Measurements from ENCODE around the gene TRIM2.
"Not testable (repeated sequence)": the region's sequence is repeated elsewhere in the genome, so short reads cannot be mapped to it uniquely, and the experiment has no call there.

TRIM2 gene

GRCh38 chr4:153191795-153192363, 12.4 kb upstream of the TRIM2 start:
- DNase-seq = no peak

- DNase-seq = no peak
Measured at GRCh38 chr4:153197301-153197700, 6.9 kb upstream of the TRIM2 start.

GRCh38 chr4:153198719-153199118, 5.5 kb upstream of the TRIM2 start:
- DNase-seq = no peak

GRCh38 chr4:153203746-153204145, 497 bp upstream of the TRIM2 start:
- not testable (repeated sequence) for DNase-seq

GRCh38 chr4:153204728-153205648, 745 bp downstream of the TRIM2 start:
- DNase-seq = peak; percentile 21 to 47

- peak in 1 of 2 donors; percentile 5 for DNase-seq
Measured at GRCh38 chr4:153205757-153206156, 1.5 kb downstream of the TRIM2 start.

- no peak for DNase-seq
Measured at GRCh38 chr4:153206534-153206933, 2.3 kb downstream of the TRIM2 start.

GRCh38 chr4:153207027-153207426, 2.8 kb downstream of the TRIM2 start:
- DNase-seq = no peak

GRCh38 chr4:153207567-153207966, 3.3 kb downstream of the TRIM2 start:
- no peak for DNase-seq

GRCh38 chr4:153209410-153209809, 5.2 kb downstream of the TRIM2 start:
- DNase-seq = no peak

GRCh38 chr4:153210727-153211126, 6.5 kb downstream of the TRIM2 start:
- DNase-seq = no peak

- no peak for DNase-seq
Measured at GRCh38 chr4:153211986-153212728, 7.9 kb downstream of the TRIM2 start.

- DNase-seq = no peak
Measured at GRCh38 chr4:153212736-153213135, 8.5 kb downstream of the TRIM2 start.

GRCh38 chr4:153215921-153216320, 11.7 kb downstream of the TRIM2 start:
- DNase-seq = no peak

GRCh38 chr4:153216546-153216945, 12.3 kb downstream of the TRIM2 start:
- DNase-seq = no peak

GRCh38 chr4:153217440-153217839, 13.2 kb downstream of the TRIM2 start:
- DNase-seq = no peak

GRCh38 chr4:153218961-153219360, 14.7 kb downstream of the TRIM2 start:
- DNase-seq = no peak

- no peak for DNase-seq
Measured at GRCh38 chr4:153220682-153221395, 16.6 kb downstream of the TRIM2 start.

- DNase-seq = peak; percentile 13 to 14
Measured at GRCh38 chr4:153221783-153222706, 17.8 kb downstream of the TRIM2 start.

GRCh38 chr4:153222707-153223426, 18.6 kb downstream of the TRIM2 start:
- peak in 1 of 2 donors; percentile 8 for DNase-seq

GRCh38 chr4:153223427-153223801, 19.2 kb downstream of the TRIM2 start:
- DNase-seq = no peak
